GM12878 (cell line): ENCODE measurements around the gene ATG10. TPM values are rescaled to one million over a fixed set of nuclear protein-coding genes. Genes with fewer than 3 reads are reported as not detected.

Experiments
- ATAC-seq: fragments of 200-7000 bp; cut with Tn5 transposase; 3 replicates; pipeline ENCODE4 v1.9.1; 2020; ENCODE audit warnings: mild to moderate bottlenecking, moderate library complexity
- BruUV-seq: library from RNA; stranded (reverse); fragments of 400-500 nt; replicated peaks from 2 replicates; lab custom pipeline; 2021; lab: Mats Ljungman, UMichigan
- CTCF ChIA-PET: fragments of 300-600 bp; sonication (Branson Sonifier 250); formaldehyde crosslinking; extraction: SDS; loops from one replicate; lab custom pipeline; 2021; ENCODE audit warnings: inconsistent platforms; lab: Yijun Ruan, JAX
- POLR2A ChIA-PET: fragments of 350-600 bp; formaldehyde crosslinking; extraction: SDS; loops from one replicate; lab custom pipeline; 2021; ENCODE audit warnings: inconsistent platforms; lab: Charles Lee
- RAD21 ChIA-PET: fragments of 300-600 bp; sonication (Branson Sonifier 250); formaldehyde crosslinking; loops from one replicate; lab custom pipeline; 2023; ENCODE audit warnings: antibody characterized with exemption; ENCODE audit not compliant: unreplicated experiment; lab: Charles Lee
- SMC1A ChIA-PET: fragments of 300-600 bp; sonication (Branson Sonifier 250); formaldehyde crosslinking; loops from one replicate; lab custom pipeline; 2023; ENCODE audit not compliant: unreplicated experiment, uncharacterized antibody; lab: Charles Lee
- DNase-seq: peaks from one replicate; pipeline ENCODE4 v3.0.0-alpha.2; 2011; ENCODE audit warnings: low read depth, low spot score
- FAIRE-seq: peaks from 3 replicates; lab custom pipeline; 2011; peaks lifted over from hg19 to GRCh38; lab: Jason Lieb, UNC
- H2AFZ ChIP-seq: 2 replicates; pipeline ENCODE4 v1.6.0; 2011; ENCODE audit warnings: low read depth, low read length, control low read depth; ENCODE audit not compliant: control insufficient read depth
- H3K27ac ChIP-seq: 2 replicates; pipeline ENCODE4 v1.5.1; 2011; ENCODE audit warnings: control low read depth; ENCODE audit not compliant: control insufficient read depth, insufficient read depth
- H3K27me3 ChIP-seq, 2 experiments: replicated peaks in 1 of 2; 2 replicates each; pipeline versions ENCODE4 v1.6.0 to v1.6.1; 2011; ENCODE audit warnings: low read length in 1 of 2; ENCODE audit not compliant: control insufficient read depth in 2 of 2, insufficient read depth in 2 of 2
- H3K36me3 ChIP-seq, 2 experiments: 2 replicates each; pipeline ENCODE4 v1.5.1; 2011; ENCODE audit warnings: low read length in 1 of 2; ENCODE audit not compliant: control insufficient read depth in 2 of 2, insufficient read depth in 2 of 2
- H3K4me1 ChIP-seq: 2 replicates; pipeline ENCODE4 v1.6.1; 2011; ENCODE audit warnings: mild to moderate bottlenecking, low read length, moderate library complexity, mixed read lengths; ENCODE audit not compliant: control insufficient read depth, insufficient read depth
- H3K4me2 ChIP-seq: 2 replicates; pipeline ENCODE4 v1.6.0; 2011; ENCODE audit warnings: control low read depth; ENCODE audit not compliant: control insufficient read depth, insufficient read depth
- H3K4me3 ChIP-seq: fragments of 200-600 bp; sonication (generic); 2 replicates; pipeline ENCODE4 v1.5.1; 2016
- H3K79me2 ChIP-seq: 2 replicates; pipeline ENCODE4 v1.6.0; 2011; ENCODE audit warnings: low read length; ENCODE audit not compliant: control insufficient read depth, insufficient read depth
- H3K9ac ChIP-seq: 2 replicates; pipeline ENCODE4 v1.8.0; 2011; ENCODE audit warnings: low read length, control low read depth, mixed read lengths; ENCODE audit not compliant: control insufficient read depth, insufficient read depth
- H3K9me3 ChIP-seq: replicated peaks from 3 replicates; pipeline ENCODE4 v1.5.1; 2011; ENCODE audit warnings: mild to moderate bottlenecking, low read length; ENCODE audit not compliant: control insufficient read depth, insufficient read depth
- H4K20me1 ChIP-seq: 2 replicates; pipeline ENCODE4 v1.6.0; 2011; ENCODE audit not compliant: control insufficient read depth, insufficient read depth
- EED ChIP-seq: sonication (generic); IDR thresholded peaks from 2 replicates; pipeline ENCODE4 v1.6.1; 2016; ENCODE audit warnings: antibody characterized with exemption, low read depth
- GATAD2B ChIP-seq: fragments of 450-650 bp; conservative IDR thresholded peaks from 2 replicates; pipeline ENCODE4 v1.6.1; 2017; ENCODE audit warnings: low read depth, mild to moderate bottlenecking, moderate library complexity
- IRF4 ChIP-seq: IDR thresholded peaks from 2 replicates; pipeline ENCODE4 v1.6.1; 2011; ENCODE audit warnings: low read depth, low read length
- KAT2A ChIP-seq: conservative IDR thresholded peaks from 2 replicates; pipeline ENCODE4 v1.6.1; 2011; ENCODE audit warnings: low read depth, low read length; ENCODE audit not compliant: control insufficient read depth
- LARP7 ChIP-seq: fragments of 450-650 bp; IDR thresholded peaks from 2 replicates; pipeline ENCODE4 v1.6.1; 2017; ENCODE audit warnings: mild to moderate bottlenecking
- MEF2A ChIP-seq: IDR thresholded peaks from 2 replicates; pipeline ENCODE4 v1.6.1; 2011; ENCODE audit warnings: low read depth, mild to moderate bottlenecking, low read length, moderate library complexity; ENCODE audit not compliant: insufficient read depth
- NFXL1 ChIP-seq: fragments of 450-650 bp; IDR thresholded peaks from 2 replicates; pipeline ENCODE4 v1.6.1; 2017; ENCODE audit warnings: antibody characterized with exemption, mild to moderate bottlenecking, borderline replicate concordance
- RELA ChIP-seq: fragments of 450-650 bp; IDR thresholded peaks from 2 replicates; pipeline ENCODE4 v1.8.0; 2014; ENCODE audit warnings: borderline replicate concordance; ENCODE audit not compliant: partially characterized antibody
- RFX5 ChIP-seq: IDR thresholded peaks from 2 replicates; pipeline ENCODE4 v1.6.1; 2011; ENCODE audit warnings: low read depth, low read length, improper control_type of control experiment
- SKIL ChIP-seq: fragments of 450-650 bp; IDR thresholded peaks from 2 replicates; pipeline ENCODE4 v1.6.1; 2017; ENCODE audit warnings: mild to moderate bottlenecking, low read depth, inconsistent platforms; ENCODE audit not compliant: poor library complexity, severe bottlenecking
- SMC3 ChIP-seq: IDR thresholded peaks from 2 replicates; pipeline ENCODE4 v1.6.1; 2011; ENCODE audit warnings: low read length, improper control_type of control experiment, borderline replicate concordance
- ZNF207 ChIP-seq: fragments of 450-650 bp; IDR thresholded peaks from 2 replicates; pipeline ENCODE4 v1.6.1; 2014; ENCODE audit warnings: antibody characterized with exemption, mild to moderate bottlenecking, borderline replicate concordance
- ZNF274 ChIP-seq: IDR thresholded peaks from one replicate; pipeline ENCODE4 v1.8.0; 2011; ENCODE audit not compliant: insufficient read length, insufficient read depth
- ZNF384 ChIP-seq: IDR thresholded peaks from 2 replicates; pipeline ENCODE4 v1.6.1; 2012; ENCODE audit warnings: low read depth, mild to moderate bottlenecking, low read length, improper control_type of control experiment, borderline replicate concordance
- WGBS: methylation state at CpG from one replicate; pipeline ENCODE4 v1.1.6; 2016; ENCODE audit warnings: low lambda C conversion rate; ENCODE audit not compliant: insufficient replicate concordance, insufficient coverage; ENCODE audit errors: missing lambda C conversion rate; 5-methylcytosine and 5-hydroxymethylcytosine counted together
- in situ Hi-C: fragments of 300-500 bp; cut with MboI; formaldehyde crosslinking; loops from 9 replicates; pipeline ENCODE4 v1.14.3; 2018; ENCODE audit warnings: mixed read lengths
- intact Hi-C: fragments of 100-400 bp; cut with micrococcal nuclease; formaldehyde crosslinking; loops from one replicate; pipeline ENCODE4 v1.14.2; 2022; ENCODE audit not compliant: unreplicated experiment
- polyA plus RNA-seq, 11 experiments: library from polyadenylated mRNA; depleted of rRNA in 4 of 11; unstranded in 6 of 11; stranded (reverse) in 5 of 11; fragments of >200 nt; fragmentation: Nextera tagmentation in 4 of 11; fragmentation: Illumina TruSeq in 1 of 11; extraction: Ambion mirVana in 4 of 11; extraction: Trizol in 1 of 11; gene quantifications; 1 replicate in 1 of 11; 2 replicates in 10 of 11; pipeline versions ENCODE4 v1.2.1 to v1.2.3, GENCODE V29; 2011 to 2016; ENCODE audit warnings: inconsistent platforms in 2 of 11, missing spikeins in 2 of 11, low read depth in 1 of 11
- total RNA-seq, 4 experiments: library from RNA; depleted of rRNA in 3 of 4; stranded (reverse); fragments of >200 nt in 3 of 4; fragmentation: Illumina TruSeq in 1 of 4; extraction: Trizol in 1 of 4; gene quantifications; 2 replicates each; pipeline versions ENCODE4 v1.2.1 to v1.2.3, GENCODE V29; 2013 to 2021

ATG10 gene
- total and polyA plus RNA-seq, 10 of the 15 experiments (the other 5 are each of a cell fraction or from before 2014, with no cell fraction given): 3.8 to 14.4 (median 6.5) TPM

- TF ChIP-seq SKIL (no peak), NFXL1 (no peak), KAT2A (no peak), GATAD2B (no peak), EED (no peak)
These were observed 251.1 kb downstream of the ATG10 start (continued) for GRCh38 chr5:82222597-82223574.

DNA sequence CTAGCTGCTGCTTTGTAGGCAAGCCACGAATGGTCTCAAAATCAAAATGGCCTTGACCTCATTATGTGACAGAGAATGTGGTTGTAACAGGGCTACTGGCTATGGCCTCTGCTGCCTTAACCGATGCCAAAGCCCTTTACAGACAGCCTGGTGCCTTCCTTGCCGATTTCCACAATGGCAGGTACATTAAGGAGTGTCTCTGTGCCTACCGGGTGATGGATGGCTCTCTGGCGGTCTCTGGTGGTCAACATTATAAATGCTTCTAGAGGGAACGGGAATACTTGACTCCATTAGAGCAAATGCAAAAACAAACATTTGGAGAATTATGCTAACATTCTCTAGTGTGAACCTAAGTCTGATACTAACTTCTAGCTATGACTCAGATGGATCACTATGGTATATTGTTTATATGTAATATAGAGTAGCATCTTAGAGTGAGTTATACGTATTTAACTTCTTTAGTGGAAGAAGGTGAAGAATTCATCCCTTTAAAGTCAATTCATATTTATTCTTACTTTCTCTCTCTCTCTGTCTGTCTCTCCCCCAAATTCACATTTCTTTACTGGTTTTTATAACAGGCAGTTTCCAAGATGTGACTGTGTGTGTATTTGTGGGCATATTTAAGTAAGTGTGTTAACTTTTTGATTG is 253.8 kb downstream of the ATG10 start:
- Histone ChIP-seq H3K9me3 (no peaks in the 10 kb centered on the region), H3K4me3 (no peak overlapping the region), H3K9ac (no peak overlapping the region), H3K27me3 (no peaks in the 10 kb centered on the region), H3K4me1 (no peaks in the 10 kb centered on the region), H2AFZ (peak overlapping the region; percentile 50), H3K36me3 (no peaks in the 10 kb centered on the region), H3K79me2 (no peaks in the 10 kb centered on the region), H3K27ac (no peak overlapping the region), H4K20me1 (no peaks in the 10 kb centered on the region), H3K4me2 (no peak overlapping the region)
- CTCF ChIA-PET: interaction anchor here (0.6 to 4.7 kb wide), 47 partner anchors 8 to 962 kb away, joined by 3 to 177 read pairs (median 5); partner anchors contain the start of gene ZCCHC9
- FAIRE-seq: peak; percentile 92
- intact Hi-C loops (loop anchor here (1.0 to 10.0 kb wide), 7 partner anchors 51 to 799 kb away; partner anchors contain the start of genes ATG10 and SSBP2), in situ Hi-C loops (loop anchor here (5.0 to 10.0 kb wide), 2 partner anchors 718 to 801 kb away; no protein-coding TSS in a partner anchor)
- peak; percentile 37 for DNase-seq
- ATAC-seq: peak; percentile 97
- RAD21 ChIA-PET: interaction anchor here (1.0 to 3.3 kb wide), 19 partner anchors 11 to 800 kb away, joined by 3 to 59 read pairs (median 4); no protein-coding TSS in a partner anchor
- SMC1A ChIA-PET: interaction anchor here (0.6 to 9.3 kb wide), 40 partner anchors 9 to 960 kb away, joined by 3 to 159 read pairs (median 5); no protein-coding TSS in a partner anchor
- WGBS: 24% methylated on average over 7 of the region's 7 CpGs
- POLR2A ChIA-PET: interaction anchor here (0.5 to 1.0 kb wide), 4 partner anchors 51 to 260 kb away, joined by 3 to 4 read pairs (median 3); no protein-coding TSS in a partner anchor
- BruUV-seq: no TSS peak
- no peak for TF ChIP-seq RFX5
- peak; percentile 94 for TF ChIP-seq SMC3
- TF ChIP-seq MEF2A: no peak
- TF ChIP-seq IRF4: 0 out of 2 replicates have a peak, but pooled peaks have one; percentile 30
- TF ChIP-seq ZNF207: peak; percentile 86
- TF ChIP-seq LARP7: 0 out of 2 replicates have a peak, but pooled peaks have one; percentile 33
- TF ChIP-seq ZNF274: no peak
- TF ChIP-seq ZNF384: 0 out of 2 replicates have a peak, but pooled peaks have one; percentile 6
- peak; percentile 46 for TF ChIP-seq RELA
